HG03469 (cell line): ENCODE results near the gene STXBP5.

Experiments
- ATAC-seq: cut with Tn5 transposase; IDR thresholded peaks from one replicate; pipeline ENCODE4 v1.9.1; 2021; ENCODE audit warnings: mild to moderate bottlenecking, moderate library complexity, moderate number of reproducible peaks; ENCODE audit not compliant: unreplicated experiment

STXBP5 gene

GRCh38 chr6:147207837-147208754 lies 3.9 kb downstream of the STXBP5 start:
- ATAC-seq, result no peak

GRCh38 chr6:147209762-147210449 lies 5.7 kb downstream of the STXBP5 start:
- no peak for ATAC-seq

GRCh38 chr6:147211349-147211748 lies 7.1 kb downstream of the STXBP5 start:
- ATAC-seq, result no peak

GRCh38 chr6:147211831-147212230 lies 7.6 kb downstream of the STXBP5 start:
- no peak for ATAC-seq

- ATAC-seq, result no peak
Observed at GRCh38 chr6:147212622-147213021, 8.4 kb downstream of the STXBP5 start.

- ATAC-seq, result no peak
Observed at GRCh38 chr6:147213772-147214171, 9.6 kb downstream of the STXBP5 start.

- no peak for ATAC-seq
Observed at GRCh38 chr6:147214248-147215227, 10.3 kb downstream of the STXBP5 start.

GRCh38 chr6:147216915-147217314 lies 12.7 kb downstream of the STXBP5 start:
- ATAC-seq, result no peak

- no peak for ATAC-seq
Observed at GRCh38 chr6:147217840-147218404, 13.7 kb downstream of the STXBP5 start.

GRCh38 chr6:147218797-147219196 lies 14.6 kb downstream of the STXBP5 start:
- no peak for ATAC-seq

- no peak for ATAC-seq
Observed at GRCh38 chr6:147219463-147219862, 15.2 kb downstream of the STXBP5 start.

- no peak for ATAC-seq
Observed at GRCh38 chr6:147220345-147220744, 16.1 kb downstream of the STXBP5 start.

- no peak for ATAC-seq
Observed at GRCh38 chr6:147221739-147222138, 17.5 kb downstream of the STXBP5 start.

GRCh38 chr6:147222160-147222838 lies 18.1 kb downstream of the STXBP5 start:
- peak; percentile 38 for ATAC-seq

GRCh38 chr6:147223736-147224135 lies 19.5 kb downstream of the STXBP5 start:
- no peak for ATAC-seq

- ATAC-seq, result no peak
Observed at GRCh38 chr6:147226163-147226724, 22.0 kb downstream of the STXBP5 start.

GRCh38 chr6:147226877-147227276 lies 22.7 kb downstream of the STXBP5 start:
- ATAC-seq, result no peak

GRCh38 chr6:147227770-147228320 lies 23.6 kb downstream of the STXBP5 start:
- ATAC-seq, result no peak

GRCh38 chr6:147231589-147231988 lies 27.4 kb downstream of the STXBP5 start:
- no peak for ATAC-seq
